NCI-H446 treated with DMSO at 0.1 percent for 48 hours (cell line): Measurements from ENCODE around the gene GIT1.

Source experiments
- DNase-seq: peaks from one replicate; lab custom pipeline; 2025; lab: John Stamatoyannopoulos, UW

The GIT1 gene

DNA sequence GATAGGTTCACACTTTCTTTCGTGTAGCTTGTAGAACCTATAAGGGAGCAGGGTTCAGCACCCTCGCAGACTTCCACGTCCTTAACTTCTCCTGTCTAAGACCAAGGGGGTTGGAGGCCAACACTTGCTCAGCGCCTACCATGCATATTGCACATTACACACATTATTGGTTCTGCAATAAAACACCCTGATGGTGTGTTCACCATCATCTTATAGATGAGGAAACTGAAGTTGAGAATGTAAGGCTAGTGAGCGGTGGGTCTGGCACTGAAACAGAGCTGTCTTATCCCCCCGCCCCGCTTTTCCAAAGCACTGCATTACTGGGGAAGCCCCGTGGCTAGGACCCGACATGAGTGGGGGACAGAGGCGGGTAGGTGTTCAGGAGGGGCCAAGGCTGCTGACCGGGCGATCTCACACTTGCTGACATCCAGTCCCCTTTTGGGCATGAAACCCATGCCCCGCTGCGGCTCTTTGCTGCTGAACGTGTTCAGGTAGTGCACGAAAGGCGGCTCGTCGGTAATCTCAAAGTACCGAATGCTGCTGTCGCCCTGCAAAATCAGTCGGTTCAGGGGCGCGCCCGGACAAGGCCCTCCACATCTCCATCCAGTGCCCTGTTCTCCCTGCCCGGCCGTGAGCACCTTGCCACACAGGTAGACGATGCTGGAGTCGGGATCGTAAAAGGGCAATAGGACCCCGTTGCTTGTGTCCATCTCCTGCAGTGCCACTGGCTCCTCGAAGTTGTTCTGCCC lies 27.0 kb upstream of the GIT1 start:
- no peak for DNase-seq

DNA sequence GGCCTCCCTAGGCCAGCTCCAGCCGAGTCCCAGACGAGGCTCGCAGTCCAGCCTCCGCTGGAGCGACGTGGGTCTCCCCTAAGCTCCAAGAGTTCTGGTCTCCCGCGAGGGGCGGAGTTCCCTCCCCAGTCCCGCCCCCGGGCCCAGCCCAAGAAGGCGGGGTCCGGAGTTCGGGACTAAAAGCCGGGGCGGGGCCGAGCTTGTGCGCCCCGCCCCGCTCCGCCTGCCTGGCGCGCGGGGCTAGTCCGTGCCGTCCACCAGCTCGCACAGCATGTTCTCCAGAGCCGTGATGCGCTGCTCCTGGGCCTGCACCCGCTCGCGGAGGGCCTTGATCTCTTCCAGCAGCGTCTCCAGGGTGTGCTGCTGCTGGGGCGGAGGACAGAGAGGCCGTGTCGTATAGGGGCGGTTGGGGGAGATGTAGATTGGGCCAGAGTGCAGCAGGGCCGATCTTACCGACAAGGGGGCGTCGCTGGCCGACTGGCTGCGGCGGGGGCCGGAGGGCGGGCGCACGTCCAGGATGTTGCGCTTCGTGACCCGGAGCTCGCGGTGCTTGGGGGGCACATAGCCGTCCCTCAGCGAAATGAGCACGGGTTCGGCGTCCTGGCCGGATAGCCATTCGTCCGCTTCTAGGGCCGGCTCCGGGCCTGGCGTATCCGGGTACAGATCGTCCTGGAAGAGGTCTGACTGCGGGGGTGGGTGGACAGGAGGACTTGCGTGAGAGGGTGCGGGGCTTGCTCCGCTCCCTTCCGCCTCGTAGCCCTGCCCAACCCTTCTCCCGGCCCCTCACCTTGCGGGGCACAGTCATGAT lies 26.2 kb upstream of the GIT1 start:
- DNase-seq, result no peak

DNA sequence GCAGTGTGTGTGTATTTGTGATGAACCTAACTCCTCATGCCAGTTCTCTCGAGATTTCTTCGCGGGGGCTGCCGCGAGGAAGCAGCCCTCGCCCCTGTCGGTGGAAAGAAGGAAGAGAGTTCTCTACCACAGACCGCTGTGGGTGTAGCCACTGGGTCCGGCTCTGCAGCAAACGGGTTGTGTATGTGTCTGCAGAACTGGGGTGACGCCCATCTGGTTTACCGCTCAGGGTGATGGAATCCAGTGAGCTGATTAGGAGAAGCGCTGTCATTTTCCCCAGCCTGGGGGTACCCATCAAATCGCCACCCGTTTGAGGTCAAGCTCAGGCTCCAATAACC lies 25.6 kb upstream of the GIT1 start:
- no peak for DNase-seq

DNA sequence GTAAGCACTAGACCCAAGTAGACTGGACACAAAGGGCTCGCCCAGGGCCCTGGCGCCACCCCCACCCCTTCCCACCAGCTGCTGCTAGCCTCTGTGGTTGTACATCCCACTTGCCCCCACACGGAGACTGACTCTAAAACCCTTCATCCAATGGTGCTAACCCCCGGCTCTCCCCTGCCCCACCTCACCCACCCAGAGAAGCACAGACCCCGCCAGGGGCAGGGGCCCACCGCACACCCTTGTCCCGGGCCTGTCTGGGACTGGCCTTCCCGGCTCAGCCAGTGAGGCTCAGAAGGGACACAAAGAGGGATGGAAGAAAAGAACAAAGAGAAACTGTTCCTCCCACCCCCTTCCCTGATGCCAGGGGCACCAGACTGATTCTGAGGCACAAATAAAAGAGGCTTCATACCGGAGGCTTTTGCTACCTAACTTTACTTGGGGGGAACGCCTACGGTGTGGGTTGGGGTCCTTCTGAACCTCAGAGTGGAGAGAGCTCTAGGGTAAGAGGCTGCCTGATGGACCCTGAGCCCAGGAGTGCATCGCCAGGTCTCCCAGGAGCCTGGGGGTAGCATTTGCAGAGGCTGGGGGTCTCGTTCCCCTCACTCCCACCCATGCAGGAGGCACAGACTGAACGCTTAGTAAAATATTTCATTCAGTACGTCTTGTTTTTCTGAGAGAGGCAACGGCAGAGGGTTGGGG lies 25.1 kb upstream of the GIT1 start:
- DNase-seq, result no peak

DNA sequence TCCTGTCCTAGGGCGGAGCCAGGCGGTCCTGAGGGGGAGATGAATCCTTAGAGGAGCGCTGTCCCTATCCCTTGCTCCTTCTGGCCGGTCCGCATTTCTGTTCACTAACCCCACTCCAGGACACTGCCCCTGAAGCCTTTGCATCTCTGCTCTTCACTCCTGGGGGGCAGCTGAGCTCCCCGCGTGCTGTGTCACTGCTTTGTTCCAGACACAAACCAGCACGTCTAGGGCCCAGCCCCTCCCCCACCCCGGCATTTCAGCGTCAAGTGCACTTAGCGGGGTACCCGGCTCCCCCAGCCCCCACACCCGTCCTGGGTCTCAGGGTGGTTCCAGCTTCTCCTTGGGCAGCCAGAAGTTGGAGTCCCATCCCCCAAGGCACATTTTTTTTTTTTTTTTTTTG lies 24.4 kb upstream of the GIT1 start:
- no peak for DNase-seq

DNA sequence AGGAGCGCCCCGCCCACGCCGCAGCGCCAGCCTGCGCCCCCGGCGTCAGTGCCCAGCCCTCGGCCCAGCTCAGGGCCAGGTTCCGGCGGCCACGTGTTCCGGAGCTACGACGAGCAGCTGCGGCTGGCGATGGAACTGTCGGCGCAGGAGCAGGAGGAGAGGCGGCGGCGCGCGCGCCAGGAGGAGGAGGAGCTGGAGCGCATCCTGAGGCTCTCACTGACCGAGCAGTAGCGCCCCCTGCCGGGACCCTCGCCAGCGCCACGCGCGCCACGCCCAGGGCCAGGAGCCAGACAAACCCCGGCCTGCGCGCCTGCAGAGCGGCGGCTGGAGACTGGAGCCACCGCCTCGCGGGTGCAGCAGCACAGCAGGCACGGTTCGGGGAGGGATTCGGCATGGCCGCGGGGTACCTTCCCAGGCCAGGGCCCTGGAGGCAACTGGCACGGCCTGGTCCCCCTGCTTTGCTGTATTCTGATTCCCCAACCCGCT lies 23.9 kb upstream of the GIT1 start:
- no peak for DNase-seq

DNA sequence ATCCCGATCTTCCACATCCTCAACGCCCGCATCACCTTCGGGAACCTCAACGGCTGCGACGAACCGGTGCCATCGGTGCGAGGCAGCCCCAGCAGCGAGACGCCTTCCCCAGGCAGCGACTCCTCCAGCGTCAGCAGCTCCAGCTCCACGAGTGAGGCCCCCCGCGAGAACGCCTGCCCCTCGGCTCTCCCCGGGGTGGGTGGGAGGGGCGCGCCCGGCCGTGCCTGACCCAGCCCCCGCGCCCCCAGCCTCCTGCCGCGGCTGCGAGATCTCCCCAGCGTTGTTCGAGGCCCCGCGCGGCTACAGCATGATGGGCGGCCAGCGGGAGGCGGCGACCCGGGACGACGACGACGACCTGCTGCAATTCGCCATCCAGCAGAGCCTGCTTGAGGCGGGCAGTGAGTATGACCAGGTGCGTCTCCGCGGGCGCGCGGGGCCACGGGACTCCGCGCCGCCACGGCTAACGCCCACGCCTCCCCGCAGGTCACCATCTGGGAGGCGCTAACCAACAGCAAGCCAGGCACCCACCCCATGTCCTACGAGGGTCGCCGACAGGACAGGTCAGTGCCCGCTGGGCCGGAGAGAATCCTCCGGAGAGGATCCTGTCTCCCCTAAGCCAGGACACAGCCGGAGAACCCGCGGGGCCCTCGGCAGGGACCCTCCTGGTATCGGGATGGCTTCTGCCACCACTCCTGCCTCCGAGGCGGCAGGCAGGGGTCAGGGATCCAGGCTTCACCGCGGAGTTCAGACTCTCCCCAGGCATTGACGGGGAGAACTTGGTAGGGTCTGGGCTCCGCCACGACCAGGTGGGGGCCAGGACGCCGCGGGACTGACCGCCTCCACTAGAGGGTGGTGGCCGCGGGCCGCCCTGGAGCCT lies 23.2 kb upstream of the GIT1 start:
- DNase-seq, result no peak

DNA sequence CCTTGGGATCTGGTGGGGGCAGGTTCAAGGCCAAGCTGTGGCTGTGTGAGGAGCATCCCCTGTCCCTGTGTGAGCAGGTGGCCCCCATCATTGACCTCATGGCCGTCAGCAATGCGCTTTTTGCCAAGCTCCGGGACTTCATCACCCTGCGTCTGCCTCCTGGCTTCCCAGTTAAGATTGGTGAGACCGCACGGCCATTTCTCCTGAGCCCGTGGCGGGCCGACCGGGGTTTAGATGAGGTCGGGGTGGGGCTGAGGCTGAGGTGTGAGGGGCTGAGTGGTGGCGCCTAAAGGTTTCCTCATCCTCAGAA lies 22.6 kb upstream of the GIT1 start:
- DNase-seq, result no peak

DNA sequence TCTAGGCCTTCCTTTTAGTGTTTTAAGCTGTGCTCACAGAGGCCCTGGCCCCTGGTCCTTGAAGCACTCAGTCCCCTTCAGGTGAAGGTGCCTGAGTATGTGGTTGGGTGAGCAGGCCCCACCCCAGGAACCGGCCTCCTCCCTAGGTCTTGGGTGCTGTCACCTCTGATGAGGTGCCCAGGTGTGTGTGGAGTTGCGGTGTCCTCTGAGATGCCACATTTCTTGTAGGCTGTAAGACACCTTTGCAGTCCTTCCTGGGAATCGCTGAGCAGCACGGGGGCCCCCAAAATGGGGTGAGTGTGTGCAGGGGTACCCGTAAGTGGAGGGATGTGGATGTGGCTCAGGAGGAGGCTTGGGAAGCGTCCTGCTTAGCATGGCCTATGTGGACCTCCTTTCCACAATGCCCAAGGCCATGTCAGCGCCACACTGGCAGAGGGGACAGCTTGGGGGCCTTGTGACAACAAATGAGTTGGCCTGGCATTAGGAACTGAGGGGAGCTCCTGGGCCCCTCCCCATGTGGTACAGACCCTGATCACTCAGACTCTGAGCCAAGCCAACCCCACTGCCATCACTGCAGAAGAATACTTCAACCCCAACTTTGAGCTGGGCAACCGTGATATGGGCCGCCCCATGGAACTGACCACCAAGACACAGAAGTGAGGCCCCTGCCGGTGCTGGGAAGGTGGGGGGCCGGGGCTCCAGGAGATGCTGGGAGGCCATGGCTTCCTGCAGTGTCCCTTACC lies 22.1 kb upstream of the GIT1 start:
- no peak for DNase-seq

DNA sequence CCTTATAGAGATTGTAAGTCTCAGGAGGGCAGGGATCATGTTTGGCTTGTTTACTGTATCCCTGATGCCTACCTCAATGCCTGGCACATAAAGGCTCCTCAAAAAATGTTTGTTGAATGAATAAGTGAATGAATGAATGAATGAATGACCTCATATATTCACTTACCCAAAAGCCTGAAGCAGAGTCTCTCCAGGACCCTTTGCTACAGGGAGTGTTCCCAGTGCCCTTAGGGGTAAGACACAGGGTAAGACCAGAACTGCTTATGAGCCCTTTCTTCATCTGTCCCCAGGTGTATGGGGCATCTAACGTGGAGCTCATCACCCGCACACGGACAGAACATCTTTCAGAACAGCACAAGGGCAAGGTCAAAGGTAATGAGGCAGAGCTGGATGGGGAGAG lies 20.9 kb upstream of the GIT1 start:
- no peak for DNase-seq

DNA sequence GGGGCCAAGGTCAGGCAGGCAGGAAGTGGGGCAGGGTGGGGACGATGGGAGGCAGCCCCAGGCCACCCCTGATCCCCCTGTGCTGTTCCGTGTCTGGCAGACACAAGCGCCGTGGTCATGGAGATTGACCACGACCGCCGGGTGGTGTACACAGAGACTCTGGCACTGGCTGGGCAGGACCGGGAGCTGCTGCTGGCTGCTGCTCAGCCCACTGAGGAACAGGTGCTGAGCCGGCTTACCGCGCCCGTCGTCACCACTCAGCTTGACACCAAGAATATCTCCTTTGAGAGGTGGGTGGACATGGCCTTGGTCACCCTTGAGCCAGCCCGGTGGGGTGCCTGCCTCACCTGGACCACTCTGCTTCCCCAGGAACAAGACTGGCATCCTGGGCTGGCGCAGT lies 19.5 kb upstream of the GIT1 start:
- DNase-seq, result no peak

DNA sequence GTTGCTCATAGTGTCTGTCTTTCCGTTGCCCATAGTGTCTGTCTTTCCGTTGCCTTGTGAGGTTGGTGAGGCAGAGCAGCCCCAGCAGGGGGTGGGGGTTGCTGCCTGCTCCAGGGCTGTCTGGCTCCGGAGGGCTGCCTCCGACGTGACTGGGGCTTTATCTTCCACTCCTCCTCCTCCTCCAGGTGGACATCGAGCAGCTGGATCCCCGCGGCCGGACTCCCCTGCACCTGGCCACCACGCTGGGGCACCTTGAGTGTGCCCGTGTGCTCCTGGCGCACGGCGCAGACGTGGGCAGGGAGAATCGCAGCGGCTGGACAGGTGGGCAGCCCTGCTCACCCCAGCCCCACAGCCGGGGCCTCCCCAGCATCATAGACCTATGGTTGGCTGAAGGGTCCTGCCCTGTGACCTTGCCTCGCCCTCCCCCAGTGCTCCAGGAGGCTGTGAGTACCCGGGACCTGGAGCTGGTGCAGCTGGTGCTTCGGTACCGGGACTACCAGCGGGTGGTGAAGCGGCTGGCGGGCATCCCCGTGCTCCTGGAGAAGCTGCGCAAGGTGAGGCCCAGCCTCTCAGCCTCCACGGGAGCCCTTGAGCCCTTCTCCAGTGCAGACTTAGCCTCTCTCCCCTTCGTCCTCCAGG lies 18.2 kb upstream of the GIT1 start:
- DNase-seq, result no peak

DNA sequence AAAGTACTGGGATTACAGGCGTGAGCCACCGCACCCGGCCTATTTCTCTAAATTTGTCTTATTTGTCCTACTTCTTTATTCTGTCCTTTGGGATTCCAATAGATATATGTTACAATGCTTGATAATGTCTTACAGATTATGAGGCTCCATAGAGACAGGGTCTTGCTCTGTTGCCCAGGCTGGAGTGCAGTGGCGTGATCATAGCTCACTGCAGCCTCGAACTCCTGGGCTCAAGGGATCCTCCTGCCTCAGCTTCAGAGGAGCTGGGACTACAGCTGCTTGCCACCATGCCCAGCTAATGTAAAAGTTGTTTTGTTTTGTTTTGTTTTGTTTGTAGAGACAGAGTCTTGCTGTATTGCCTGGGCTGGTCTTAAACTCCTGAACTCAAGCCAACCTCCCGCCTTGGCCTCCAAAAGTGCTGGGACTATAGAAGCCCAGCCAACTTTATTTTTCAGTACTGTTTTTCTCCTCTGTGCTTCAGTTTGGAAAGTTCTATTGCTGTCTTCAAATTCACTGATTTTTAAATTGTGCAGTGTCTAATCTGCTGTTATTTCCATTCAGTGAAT lies 13.7 kb upstream of the GIT1 start:
- DNase-seq, result no peak

DNA sequence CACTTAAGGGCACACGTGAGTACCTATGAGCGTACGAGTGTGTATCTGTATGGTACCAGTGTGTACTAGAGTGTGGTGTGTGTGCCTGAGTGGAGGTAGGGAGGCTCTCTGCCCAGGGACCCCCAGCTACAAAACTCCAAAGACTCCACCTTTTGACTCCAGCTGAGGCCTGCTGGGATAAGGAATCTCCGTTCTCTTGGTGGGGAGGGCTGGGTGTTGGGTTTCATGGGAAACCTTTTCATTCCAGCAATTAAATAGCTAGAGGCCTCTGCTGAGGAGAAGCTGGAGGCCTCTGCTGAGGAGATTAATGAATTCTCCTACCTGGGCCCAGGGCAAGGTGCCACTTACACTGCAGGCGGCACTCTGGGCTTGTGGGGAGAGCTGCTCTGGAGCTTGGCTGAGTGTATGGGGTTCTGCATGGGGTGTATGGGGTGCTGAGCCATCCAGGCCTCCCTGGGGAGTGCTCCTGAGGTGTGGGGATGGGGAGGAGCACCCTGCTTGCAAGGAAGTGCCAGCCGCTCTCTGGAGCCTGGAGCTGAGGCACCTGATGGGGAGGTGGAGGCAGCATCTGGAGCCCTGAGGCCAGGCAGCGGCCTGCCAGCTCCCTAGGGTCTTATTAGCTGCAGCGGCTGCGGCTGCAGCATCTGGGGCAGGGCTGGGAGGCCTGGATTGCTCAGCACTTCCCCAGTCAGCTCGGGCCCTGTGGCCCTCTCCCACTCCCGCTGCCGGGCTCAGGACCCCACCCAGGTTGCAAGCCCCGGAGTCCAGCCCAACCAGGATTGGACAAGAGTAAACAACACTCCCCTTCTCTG lies 8.1 kb upstream of the GIT1 start:
- DNase-seq, result no peak

DNA sequence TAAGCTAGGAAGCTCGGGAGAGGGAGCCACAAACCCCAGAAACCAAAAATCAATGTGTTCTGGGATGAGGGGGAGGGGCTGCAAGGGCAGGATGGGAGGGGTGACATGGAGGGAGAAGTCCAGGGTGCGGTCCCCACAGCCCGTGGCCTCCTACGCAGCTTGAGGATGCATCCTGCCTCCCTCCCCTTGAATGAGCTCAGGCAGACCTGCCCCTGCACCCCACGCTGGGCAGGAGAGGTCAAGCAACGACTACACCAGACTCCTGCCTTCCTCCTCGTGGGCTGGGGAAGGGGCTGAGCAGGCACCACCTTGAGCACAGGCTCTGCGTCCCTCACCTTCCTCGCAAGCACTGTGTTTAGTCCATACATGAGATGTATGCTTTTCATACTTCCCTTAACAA lies 7.4 kb upstream of the GIT1 start:
- no peak for DNase-seq

DNA sequence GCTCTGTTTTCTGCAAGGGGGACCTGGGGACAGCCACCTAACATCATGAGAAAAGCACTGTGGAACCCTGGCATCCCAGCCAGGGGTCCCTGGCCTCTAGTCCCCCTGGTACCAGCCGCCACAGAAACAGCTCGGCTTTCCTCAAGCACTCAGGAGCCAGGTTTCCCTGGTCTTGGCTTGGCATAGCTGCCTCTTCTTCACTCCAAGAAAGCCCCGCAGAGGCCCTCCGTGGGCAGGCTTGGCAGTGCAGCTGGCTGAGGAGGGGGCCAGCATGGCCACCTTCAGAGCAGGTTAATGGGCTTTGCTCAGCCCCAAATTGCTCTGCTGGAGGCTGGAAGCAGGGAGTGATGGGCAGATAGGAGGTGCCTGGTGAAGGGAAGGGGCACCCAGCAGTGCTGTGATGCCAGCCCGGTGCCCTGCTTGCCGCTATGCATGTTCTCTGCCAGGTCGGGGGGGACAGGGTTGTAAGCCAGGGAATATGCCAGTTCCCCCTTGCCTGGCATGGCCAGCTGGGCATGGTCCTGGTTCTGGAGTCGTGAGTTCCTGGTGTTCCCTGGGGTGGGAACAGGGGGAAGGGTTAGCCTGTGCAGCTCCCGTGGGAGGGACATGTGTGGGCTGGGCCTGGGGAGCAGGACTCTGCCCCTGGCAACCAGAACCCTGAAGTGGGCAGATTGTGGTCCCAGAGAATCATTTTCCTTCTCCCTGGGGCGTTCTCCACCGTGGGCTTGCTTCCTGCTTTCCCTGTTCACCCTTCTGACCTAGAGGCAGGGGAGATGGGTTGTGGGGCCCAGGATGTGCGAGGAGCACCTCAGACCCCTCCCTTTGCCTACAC lies 6.7 kb upstream of the GIT1 start:
- no peak for DNase-seq

DNA sequence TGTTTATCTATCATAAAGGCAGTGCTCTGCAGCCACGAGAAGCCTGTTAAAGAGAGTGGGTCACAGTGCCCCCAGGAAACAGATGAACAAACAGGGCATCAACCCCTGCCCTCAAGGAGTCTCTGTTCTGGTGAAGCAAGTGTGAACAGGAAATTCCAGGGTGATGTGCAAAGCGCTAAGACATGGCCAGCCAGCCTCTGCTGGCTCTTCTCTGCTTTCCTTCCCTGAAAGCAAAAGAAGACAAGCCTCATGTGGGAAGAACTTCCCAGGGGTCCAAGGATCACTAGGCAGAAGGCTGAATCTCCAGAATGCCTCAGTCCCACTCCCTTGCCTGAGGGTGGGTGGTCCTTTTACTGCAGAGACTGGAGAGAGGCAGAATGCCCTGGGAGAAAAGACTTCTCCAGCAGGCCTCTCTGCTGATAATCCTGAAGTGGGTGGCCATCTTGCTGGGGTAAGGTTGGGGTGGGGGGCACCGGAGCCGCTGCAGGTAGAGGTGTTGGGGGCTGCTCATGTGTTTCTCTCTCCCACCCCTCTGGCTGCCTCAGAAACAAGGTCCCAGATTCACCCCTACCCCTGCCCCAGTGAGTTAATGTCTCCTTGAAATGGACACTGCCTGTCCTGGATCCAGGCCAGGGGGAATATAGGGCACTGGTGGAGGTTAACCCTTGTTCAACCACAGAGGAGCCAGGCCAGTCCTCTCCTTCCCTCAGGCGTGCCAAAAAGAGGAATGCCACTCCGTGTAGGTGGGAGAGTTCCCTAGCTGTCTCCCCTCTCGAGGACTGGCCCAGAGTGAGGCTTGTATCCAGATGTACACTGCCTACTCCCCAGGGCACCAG lies 5.9 kb upstream of the GIT1 start:
- no peak for DNase-seq

DNA sequence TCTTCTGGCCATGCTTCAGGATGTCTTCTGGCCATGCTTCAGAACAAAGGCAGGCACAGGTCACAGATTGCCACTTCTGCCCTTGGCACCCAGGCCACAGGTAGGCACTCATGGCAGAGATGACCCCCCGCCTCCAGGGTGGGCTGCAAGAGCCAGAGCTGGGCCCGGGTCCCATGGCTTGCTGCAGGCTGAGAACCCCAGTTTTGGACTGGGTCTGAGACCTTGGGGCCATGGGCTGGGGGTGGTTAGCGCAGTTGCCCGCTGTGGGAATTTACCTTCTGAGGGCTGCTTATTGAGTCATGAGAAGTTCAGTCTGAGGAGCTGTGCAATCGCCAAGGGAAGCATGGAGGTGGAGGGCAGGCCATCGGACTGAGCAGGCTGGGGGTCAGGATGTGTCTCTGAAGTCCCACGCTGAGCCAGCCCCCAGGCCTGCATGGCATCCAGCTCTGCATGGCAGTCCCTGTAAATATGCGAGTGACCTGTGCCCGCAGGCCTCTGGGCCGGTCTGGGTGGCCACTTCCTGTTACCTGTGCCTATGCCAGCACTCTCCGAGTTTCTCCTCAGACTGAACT lies 5.2 kb upstream of the GIT1 start:
- DNase-seq, result no peak
